Caco-2 (cell line): Measurements from ENCODE around the gene PLA2G12A. TPM values are rescaled to one million over a fixed set of nuclear protein-coding genes. Genes with fewer than 3 reads are reported as not detected.

ENCODE experiments used
- BruUV-seq: library from RNA; stranded (reverse); fragments of 400-500 nt; replicated peaks from 2 replicates; lab custom pipeline; 2021; lab: Mats Ljungman, UMichigan
- CTCF ChIA-PET: fragments of 300-600 bp; sonication (Branson Sonifier 250); formaldehyde crosslinking; loops from one replicate; lab custom pipeline; 2022; ENCODE audit warnings: antibody characterized with exemption; lab: Charles Lee
- POLR2A ChIA-PET: fragments of 300-600 bp; sonication (Branson Sonifier 250); formaldehyde crosslinking; loops from one replicate; lab custom pipeline; 2022; ENCODE audit warnings: antibody characterized with exemption; lab: Charles Lee
- DNase-seq, 2 experiments: peaks; one replicate each; pipeline versions ENCODE4 v3.0.0 to v3.0.0-alpha.2; 2020 to 2022
- H3K27me3 ChIP-seq: replicated peaks from 2 replicates; pipeline ENCODE4 v1.6.0; 2011; ENCODE audit warnings: low read length; ENCODE audit not compliant: control insufficient read depth, insufficient read depth
- H3K36me3 ChIP-seq: 2 replicates; pipeline ENCODE4 v1.5.1; 2011; ENCODE audit warnings: low read length; ENCODE audit not compliant: control insufficient read depth, insufficient read depth
- H3K4me1 ChIP-seq: fragments of 250-450 bp; sonication (Bioruptor Pico); 2 replicates; pipeline ENCODE4 v1.5.1; 2020; ENCODE audit warnings: mild to moderate bottlenecking
- H3K4me3 ChIP-seq: 2 replicates; pipeline ENCODE4 v1.5.1; 2011; ENCODE audit warnings: low read depth, mild to moderate bottlenecking, control low read depth, low read length
- H3K9me3 ChIP-seq: fragments of 250-450 bp; sonication (Bioruptor Pico); 2 replicates; pipeline ENCODE4 v1.5.1; 2020; ENCODE audit warnings: mild to moderate bottlenecking, moderate library complexity
- H3K27ac Mint-ChIP-seq: one replicate; pipeline ENCODE4 v1.8.0; 2022; ENCODE audit warnings: mixed read lengths; ENCODE audit not compliant: unreplicated experiment
- H3K27me3 Mint-ChIP-seq: one replicate; pipeline ENCODE4 v1.8.0; 2022; ENCODE audit warnings: mixed read lengths; ENCODE audit not compliant: insufficient read depth, unreplicated experiment
- H3K36me3 Mint-ChIP-seq: one replicate; pipeline ENCODE4 v1.8.0; 2022; ENCODE audit warnings: mild to moderate bottlenecking, mixed read lengths; ENCODE audit not compliant: insufficient read depth, unreplicated experiment
- H3K4me1 Mint-ChIP-seq: one replicate; pipeline ENCODE4 v1.8.0; 2022; ENCODE audit warnings: low read depth, mixed read lengths; ENCODE audit not compliant: unreplicated experiment
- H3K4me3 Mint-ChIP-seq: one replicate; pipeline ENCODE4 v1.8.0; 2022; ENCODE audit warnings: mild to moderate bottlenecking, moderate library complexity, mixed read lengths; ENCODE audit not compliant: unreplicated experiment
- H3K9me3 Mint-ChIP-seq: one replicate; pipeline ENCODE4 v1.8.0; 2022; ENCODE audit warnings: mixed read lengths; ENCODE audit not compliant: unreplicated experiment
- intact Hi-C: fragments of 100-400 bp; cut with micrococcal nuclease; formaldehyde crosslinking; loops from one replicate; pipeline ENCODE4 v1.10.0; 2022; ENCODE audit not compliant: unreplicated experiment
- total RNA-seq: library from RNA; stranded (reverse); gene quantifications from 2 replicates; pipeline ENCODE4 v1.2.3, GENCODE V29; 2022
- TF ChIP-seq, protein P1 (sequence below), 2 experiments: fragments of 200-600 bp in 1 of 2; IDR thresholded peaks; 1 replicate in 1 of 2; 2 replicates in 1 of 2; pipeline versions ENCODE4 v1.5.1 to v1.8.0; 2011 to 2022; ENCODE audit warnings: antibody characterized with exemption in 1 of 2, control low read depth in 1 of 2, inconsistent platforms in 1 of 2, low read depth in 1 of 2, low read length in 1 of 2, mild to moderate bottlenecking in 1 of 2, moderate library complexity in 1 of 2; ENCODE audit not compliant: insufficient read depth in 1 of 2, severe bottlenecking in 1 of 2, unreplicated experiment in 1 of 2

The PLA2G12A gene
- total RNA-seq, 1 experiment from 2014 or later, result 34.1 TPM

DNA sequence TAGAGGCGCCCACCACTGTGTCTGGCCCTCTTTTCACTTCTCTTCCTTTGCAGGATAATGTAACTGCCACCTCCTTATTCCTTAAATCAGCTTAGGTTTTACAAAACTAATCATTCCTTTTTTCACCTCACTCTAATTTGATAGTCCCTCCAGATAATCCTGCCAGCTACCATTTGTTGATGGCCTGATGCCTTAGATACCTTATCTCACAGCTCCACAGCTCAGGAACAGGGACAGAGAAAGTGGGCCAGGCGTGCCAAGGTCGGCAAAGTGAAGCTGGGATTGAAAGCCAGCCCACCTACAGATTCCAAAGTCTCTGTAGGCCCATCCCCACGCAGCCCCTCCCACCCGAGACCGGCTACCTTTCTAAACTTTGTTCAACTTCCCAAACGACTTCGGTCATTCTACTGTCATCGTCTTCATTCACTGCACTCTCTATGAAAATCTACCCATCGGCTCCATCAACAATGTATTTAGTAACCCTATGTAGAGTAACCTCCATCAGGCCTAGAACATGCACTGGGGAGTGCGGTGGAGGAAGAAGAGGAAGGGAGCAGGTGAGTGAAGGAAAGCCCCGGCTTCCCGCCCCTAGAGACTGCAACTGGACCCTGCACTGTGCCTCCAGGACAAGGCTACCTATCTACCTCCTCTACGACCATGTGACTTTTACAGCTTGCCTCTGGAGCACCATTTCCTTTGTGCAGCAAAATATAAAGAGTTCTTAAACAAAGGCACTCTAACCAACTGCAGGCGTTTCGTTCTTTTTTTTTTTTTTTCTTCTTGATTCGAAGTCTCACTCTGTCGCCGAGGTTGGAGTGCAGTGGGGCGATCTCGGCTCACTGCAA lies 28.1 kb downstream of the PLA2G12A start:
- BruUV-seq, result TSS peak; percentile 21
- ChIA-PET POLR2A (interaction anchor here (1.0 kb wide), 1 partner anchor 27 kb away, joined by 4 read pairs; no protein-coding TSS in a partner anchor), CTCF (interaction anchor here (0.9 to 1.7 kb wide), 3 partner anchors 10 to 103 kb away, joined by 3 to 5 read pairs (median 3); no protein-coding TSS in a partner anchor)
- Mint-ChIP-seq H3K4me3 (peak overlapping the region; percentile 83), H3K27ac (peak overlapping the region; percentile 90), H3K4me1 (peaks cover 22% of the 10 kb centered on the region), H3K36me3 (peaks cover 30% of the 10 kb centered on the region), H3K27me3 (no peaks in the 10 kb centered on the region), H3K9me3 (no peaks in the 10 kb centered on the region)
- no peaks in the 10 kb centered on the region for H3K9me3 ChIP-seq
- intact Hi-C loops, result loop anchor here (1.0 to 5.0 kb wide), 4 partner anchors 116 to 271 kb away; partner anchors contain the start of genes GAR1 and SEC24B
- peaks cover 22% of the 10 kb centered on the region for H3K4me1 ChIP-seq
- H3K36me3 ChIP-seq, result peaks cover 1% of the 10 kb centered on the region; the same call in 1 of the 2 replicates
- TF ChIP-seq, protein P1, sequence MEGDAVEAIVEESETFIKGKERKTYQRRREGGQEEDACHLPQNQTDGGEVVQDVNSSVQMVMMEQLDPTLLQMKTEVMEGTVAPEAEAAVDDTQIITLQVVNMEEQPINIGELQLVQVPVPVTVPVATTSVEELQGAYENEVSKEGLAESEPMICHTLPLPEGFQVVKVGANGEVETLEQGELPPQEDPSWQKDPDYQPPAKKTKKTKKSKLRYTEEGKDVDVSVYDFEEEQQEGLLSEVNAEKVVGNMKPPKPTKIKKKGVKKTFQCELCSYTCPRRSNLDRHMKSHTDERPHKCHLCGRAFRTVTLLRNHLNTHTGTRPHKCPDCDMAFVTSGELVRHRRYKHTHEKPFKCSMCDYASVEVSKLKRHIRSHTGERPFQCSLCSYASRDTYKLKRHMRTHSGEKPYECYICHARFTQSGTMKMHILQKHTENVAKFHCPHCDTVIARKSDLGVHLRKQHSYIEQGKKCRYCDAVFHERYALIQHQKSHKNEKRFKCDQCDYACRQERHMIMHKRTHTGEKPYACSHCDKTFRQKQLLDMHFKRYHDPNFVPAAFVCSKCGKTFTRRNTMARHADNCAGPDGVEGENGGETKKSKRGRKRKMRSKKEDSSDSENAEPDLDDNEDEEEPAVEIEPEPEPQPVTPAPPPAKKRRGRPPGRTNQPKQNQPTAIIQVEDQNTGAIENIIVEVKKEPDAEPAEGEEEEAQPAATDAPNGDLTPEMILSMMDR (IDR thresholded peaks at IDR 0.05; ENCODE audit: insufficient read depth in 1 of 2, low read depth in 1 of 2, low read length in 1 of 2, severe bottlenecking in 1 of 2, unreplicated experiment in 1 of 2), result no peak
- H3K4me3 ChIP-seq, result peak overlapping the region; percentile 91
- no peaks in the 10 kb centered on the region for H3K27me3 ChIP-seq
- peak; percentile 34 to 40 for DNase-seq

DNA sequence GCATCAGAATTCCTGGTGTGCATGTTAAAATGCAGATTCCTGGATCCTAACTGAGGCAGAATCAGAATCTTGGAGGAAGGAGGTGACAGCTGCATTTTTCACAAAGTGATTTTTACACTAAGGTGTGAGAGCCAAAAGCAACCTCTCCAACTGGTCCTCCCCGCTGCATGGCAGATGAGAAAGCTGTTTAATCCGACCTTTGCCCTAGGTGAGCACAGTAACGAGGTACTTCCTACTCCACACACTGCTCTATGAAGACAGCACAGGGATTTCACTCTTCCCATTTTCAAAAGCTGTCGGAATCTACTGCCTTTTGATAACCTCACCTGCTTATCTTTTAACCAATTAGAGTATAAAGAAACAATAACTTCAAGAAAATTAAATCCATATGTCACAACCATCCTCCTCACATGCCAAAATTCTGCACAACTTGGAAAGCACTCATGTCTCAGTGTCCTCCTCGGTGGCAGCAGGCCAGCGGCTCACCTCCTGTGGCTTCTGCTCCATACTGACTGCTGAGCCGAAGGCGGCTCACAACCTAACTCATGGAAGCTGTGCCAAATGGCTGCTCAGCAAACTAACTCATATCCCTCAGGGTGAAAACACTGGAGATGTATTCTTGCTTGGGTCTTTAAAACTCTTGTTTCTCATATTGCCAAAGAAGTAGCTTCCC lies 30.2 kb downstream of the PLA2G12A start:
- H3K9me3 ChIP-seq, result no peaks in the 10 kb centered on the region
- Mint-ChIP-seq H3K4me3 (no peak overlapping the region), H3K4me1 (peaks cover 22% of the 10 kb centered on the region), H3K9me3 (no peaks in the 10 kb centered on the region), H3K27me3 (no peaks in the 10 kb centered on the region), H3K36me3 (peaks cover 36% of the 10 kb centered on the region), H3K27ac (no peak overlapping the region)
- POLR2A ChIA-PET, result no interaction called here
- peaks cover 1% of the 10 kb centered on the region; the same call in 1 of the 2 replicates for H3K36me3 ChIP-seq
- H3K4me1 ChIP-seq, result peaks cover 22% of the 10 kb centered on the region
- no peak overlapping the region for H3K4me3 ChIP-seq
- CTCF ChIA-PET, result interaction anchor here (0.6 kb wide), 1 partner anchor 11 kb away, joined by 4 read pairs; no protein-coding TSS in a partner anchor
- TF ChIP-seq, protein P1 (IDR thresholded peaks at IDR 0.05; ENCODE audit: insufficient read depth in 1 of 2, low read depth in 1 of 2, low read length in 1 of 2, severe bottlenecking in 1 of 2, unreplicated experiment in 1 of 2), result no peak
- no TSS peak for BruUV-seq
- intact Hi-C loops, result loop anchor here (5.0 kb wide), 2 partner anchors 118 to 267 kb away; partner anchors contain the start of genes GAR1 and SEC24B
- no peak for DNase-seq
- H3K27me3 ChIP-seq, result no peaks in the 10 kb centered on the region

DNA sequence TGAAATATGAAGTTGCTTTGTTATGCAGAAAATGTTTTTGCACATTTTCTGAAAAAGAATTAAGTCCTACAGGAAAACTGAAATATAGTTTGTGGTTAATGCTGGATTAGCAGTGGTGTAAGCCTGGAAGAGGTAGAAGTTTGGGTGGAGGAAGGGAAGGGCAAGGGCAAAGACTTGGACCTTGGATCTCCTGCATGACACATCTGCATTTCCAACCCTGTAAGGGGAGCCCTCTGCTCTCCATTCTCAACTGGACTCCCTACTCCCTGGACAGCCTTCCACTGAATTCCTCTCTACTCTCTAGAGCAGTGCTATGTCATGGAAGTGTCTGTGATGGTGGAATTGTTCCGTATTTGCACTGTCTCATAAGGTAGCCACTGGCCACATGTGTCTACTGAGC lies 31.2 kb downstream of the PLA2G12A start:
- H3K36me3 Mint-ChIP-seq, result peaks cover 46% of the 10 kb centered on the region
- intact Hi-C loops, result no loop called here
- H3K4me3 Mint-ChIP-seq, result no peak overlapping the region
- H3K27me3 Mint-ChIP-seq, result no peaks in the 10 kb centered on the region
- DNase-seq, result no peak
- no peak overlapping the region for H3K4me3 ChIP-seq
- CTCF ChIA-PET, result no interaction called here
- no TSS peak for BruUV-seq
- H3K9me3 ChIP-seq, result no peaks in the 10 kb centered on the region
- H3K9me3 Mint-ChIP-seq, result no peaks in the 10 kb centered on the region
- no peaks in the 10 kb centered on the region for H3K27me3 ChIP-seq
- POLR2A ChIA-PET, result no interaction called here
- H3K4me1 ChIP-seq, result peaks cover 15% of the 10 kb centered on the region
- TF ChIP-seq, protein P1 (IDR thresholded peaks at IDR 0.05; ENCODE audit: insufficient read depth in 1 of 2, low read depth in 1 of 2, low read length in 1 of 2, severe bottlenecking in 1 of 2, unreplicated experiment in 1 of 2), result no peak
- peaks cover 15% of the 10 kb centered on the region for H3K4me1 Mint-ChIP-seq
- H3K36me3 ChIP-seq, result peaks cover 1% of the 10 kb centered on the region; the same call in 1 of the 2 replicates
- H3K27ac Mint-ChIP-seq, result no peak overlapping the region
